SK-N-SH treated with all-trans-retinoic acid at 6 μM for 48 hours (cell line): ENCODE measurements around the gene SLC39A3.

Experiments used
- ATAC-seq: fragments of 200-7000 bp; cut with Tn5 transposase; 3 replicates; pipeline ENCODE4 v1.9.1; 2020; ENCODE audit warnings: mild to moderate bottlenecking, moderate library complexity
- ARNTL ChIP-seq: fragments of 450-650 bp; formaldehyde crosslinking; IDR thresholded peaks from 2 replicates; pipeline ENCODE4 v1.5.0; 2020; ENCODE audit warnings: low read depth, mild to moderate bottlenecking, moderate library complexity, borderline replicate concordance
- BACH2 ChIP-seq: fragments of 250-450 bp; sonication (Bioruptor Pico); IDR thresholded peaks from 2 replicates; pipeline ENCODE4 v1.9.0; 2021; ENCODE audit warnings: mild to moderate bottlenecking, borderline replicate concordance
- CREB5 ChIP-seq: fragments of 250-450 bp; sonication (Bioruptor Pico); IDR thresholded peaks from 2 replicates; pipeline ENCODE4 v1.5.1; 2020; ENCODE audit warnings: low read depth, mild to moderate bottlenecking, moderate library complexity
- CSDC2 ChIP-seq: fragments of 250-450 bp; sonication (Bioruptor Pico); IDR thresholded peaks from 2 replicates; pipeline ENCODE4 v1.5.0; 2020; ENCODE audit warnings: mild to moderate bottlenecking, moderate library complexity
- ESRRG ChIP-seq: fragments of 250-450 bp; sonication (Bioruptor Pico); IDR thresholded peaks from 2 replicates; pipeline ENCODE4 v1.6.1; 2021; ENCODE audit warnings: mild to moderate bottlenecking
- ISL1 ChIP-seq: fragments of 250-450 bp; sonication (Bioruptor Pico); IDR thresholded peaks from 2 replicates; pipeline ENCODE4 v2.1.2; 2022; ENCODE audit warnings: mild to moderate bottlenecking, moderate library complexity
- OSR1 ChIP-seq: fragments of 250-450 bp; sonication (Bioruptor Pico); IDR thresholded peaks from 2 replicates; pipeline ENCODE4 v1.8.0; 2022; ENCODE audit warnings: moderate library complexity, mild to moderate bottlenecking, inconsistent platforms
- PPARA ChIP-seq: fragments of 250-450 bp; sonication (Bioruptor Pico); IDR thresholded peaks from 2 replicates; pipeline ENCODE4 v1.5.0; 2020; ENCODE audit warnings: mild to moderate bottlenecking, borderline replicate concordance
- SNAI2 ChIP-seq: fragments of 250-450 bp; sonication (Bioruptor Pico); IDR thresholded peaks from 2 replicates; pipeline ENCODE4 v1.5.0; 2020; ENCODE audit warnings: mild to moderate bottlenecking, moderate library complexity
- TCF4 ChIP-seq: fragments of 250-450 bp; sonication (Bioruptor Pico); IDR thresholded peaks from 2 replicates; pipeline ENCODE4 v1.8.0; 2021; ENCODE audit warnings: mild to moderate bottlenecking, moderate library complexity, borderline replicate concordance
- TOX ChIP-seq: fragments of 250-450 bp; sonication (Bioruptor Pico); IDR thresholded peaks from 2 replicates; pipeline ENCODE4 v1.8.0; 2021; ENCODE audit warnings: mild to moderate bottlenecking, moderate library complexity, borderline replicate concordance
- ZC3H10 ChIP-seq: fragments of 250-450 bp; sonication (Bioruptor Pico); IDR thresholded peaks from 2 replicates; pipeline ENCODE4 v1.5.1; 2021; ENCODE audit warnings: mild to moderate bottlenecking, moderate library complexity
- ZFP30 ChIP-seq: fragments of 450-650 bp; formaldehyde crosslinking; IDR thresholded peaks from 2 replicates; pipeline ENCODE4 v1.5.0; 2022; ENCODE audit warnings: mild to moderate bottlenecking, moderate library complexity
- ZNF565 ChIP-seq: fragments of 450-650 bp; formaldehyde crosslinking; conservative IDR thresholded peaks from 2 replicates; pipeline ENCODE4 v1.5.0; 2020; ENCODE audit warnings: low read depth, mild to moderate bottlenecking, moderate library complexity
- ZNF70 ChIP-seq: fragments of 450-650 bp; formaldehyde crosslinking; IDR thresholded peaks from 2 replicates; pipeline ENCODE4 v1.5.0; 2020; ENCODE audit warnings: mild to moderate bottlenecking, moderate library complexity
- ZNF8 ChIP-seq: fragments of 450-650 bp; formaldehyde crosslinking; IDR thresholded peaks from 2 replicates; pipeline ENCODE4 v1.5.0; 2020; ENCODE audit warnings: mild to moderate bottlenecking, moderate library complexity
- TF ChIP-seq, protein P1 (sequence below): fragments of 250-450 bp; sonication (Bioruptor Pico); IDR thresholded peaks from 2 replicates; pipeline ENCODE4 v1.8.0; 2021; ENCODE audit warnings: low read depth, mild to moderate bottlenecking, moderate library complexity, borderline replicate concordance

The SLC39A3 gene

GRCh38 chr19:2782936-2783780 is 43.3 kb upstream of the SLC39A3 start, which contains the start of gene SGTA:
Gene SGTA, minus strand, starts transcription at chr19:2783273. Its CDS starts 14,205 bp downstream, at chr19:2769068.
- ATAC-seq: peak; percentile 84

GRCh38 chr19:2782329-2782935 is 42.6 kb upstream of the SLC39A3 start:
- TF ChIP-seq ZNF565 (CRISPR knock-in tag) (no peak), CSDC2 (CRISPR knock-in tag) (no peak), ARNTL (CRISPR knock-in tag) (no peak), ISL1 (no peak), ZNF8 (CRISPR knock-in tag) (no peak), TOX (CRISPR knock-in tag) (no peak)
- no peak for ATAC-seq

More at GRCh38 chr19:2782936-2783780, 43.3 kb upstream of the SLC39A3 start, which contains the start of gene SGTA:
- TF ChIP-seq TCF4 (CRISPR knock-in tag) (peak; percentile 14; the same call in 1 of the 2 replicates), ZNF8 (CRISPR knock-in tag) (no peak), CSDC2 (CRISPR knock-in tag) (no peak)

- no peak for ATAC-seq
- no peak for TF ChIP-seq CREB5 (CRISPR knock-in tag)
- no peak for TF ChIP-seq SNAI2
- TF ChIP-seq ISL1: no peak
- no peak for TF ChIP-seq BACH2
- TF ChIP-seq TCF4 (CRISPR knock-in tag): no peak
- TF ChIP-seq ZNF70 (CRISPR knock-in tag): no peak
- TF ChIP-seq ESRRG (CRISPR knock-in tag): no peak
- TF ChIP-seq OSR1 (CRISPR knock-in tag): no peak
- no peak for TF ChIP-seq PPARA
- no peak for TF ChIP-seq ZNF565 (CRISPR knock-in tag)
- TF ChIP-seq CSDC2 (CRISPR knock-in tag): no peak
- no peak for TF ChIP-seq ZNF8 (CRISPR knock-in tag)
- no peak for TF ChIP-seq TOX (CRISPR knock-in tag)
- no peak for TF ChIP-seq ZFP30 (CRISPR knock-in tag)
- no peak for TF ChIP-seq ZC3H10
- TF ChIP-seq, protein P1, sequence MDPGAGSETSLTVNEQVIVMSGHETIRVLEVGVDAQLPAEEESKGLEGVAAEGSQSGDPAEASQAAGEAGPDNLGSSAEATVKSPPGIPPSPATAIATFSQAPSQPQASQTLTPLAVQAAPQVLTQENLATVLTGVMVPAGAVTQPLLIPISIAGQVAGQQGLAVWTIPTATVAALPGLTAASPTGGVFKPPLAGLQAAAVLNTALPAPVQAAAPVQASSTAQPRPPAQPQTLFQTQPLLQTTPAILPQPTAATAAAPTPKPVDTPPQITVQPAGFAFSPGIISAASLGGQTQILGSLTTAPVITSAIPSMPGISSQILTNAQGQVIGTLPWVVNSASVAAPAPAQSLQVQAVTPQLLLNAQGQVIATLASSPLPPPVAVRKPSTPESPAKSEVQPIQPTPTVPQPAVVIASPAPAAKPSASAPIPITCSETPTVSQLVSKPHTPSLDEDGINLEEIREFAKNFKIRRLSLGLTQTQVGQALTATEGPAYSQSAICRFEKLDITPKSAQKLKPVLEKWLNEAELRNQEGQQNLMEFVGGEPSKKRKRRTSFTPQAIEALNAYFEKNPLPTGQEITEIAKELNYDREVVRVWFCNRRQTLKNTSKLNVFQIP (CRISPR knock-in tag): no peak
Measured at GRCh38 chr19:2780284-2780683, 40.5 kb upstream of the SLC39A3 start.

DNA sequence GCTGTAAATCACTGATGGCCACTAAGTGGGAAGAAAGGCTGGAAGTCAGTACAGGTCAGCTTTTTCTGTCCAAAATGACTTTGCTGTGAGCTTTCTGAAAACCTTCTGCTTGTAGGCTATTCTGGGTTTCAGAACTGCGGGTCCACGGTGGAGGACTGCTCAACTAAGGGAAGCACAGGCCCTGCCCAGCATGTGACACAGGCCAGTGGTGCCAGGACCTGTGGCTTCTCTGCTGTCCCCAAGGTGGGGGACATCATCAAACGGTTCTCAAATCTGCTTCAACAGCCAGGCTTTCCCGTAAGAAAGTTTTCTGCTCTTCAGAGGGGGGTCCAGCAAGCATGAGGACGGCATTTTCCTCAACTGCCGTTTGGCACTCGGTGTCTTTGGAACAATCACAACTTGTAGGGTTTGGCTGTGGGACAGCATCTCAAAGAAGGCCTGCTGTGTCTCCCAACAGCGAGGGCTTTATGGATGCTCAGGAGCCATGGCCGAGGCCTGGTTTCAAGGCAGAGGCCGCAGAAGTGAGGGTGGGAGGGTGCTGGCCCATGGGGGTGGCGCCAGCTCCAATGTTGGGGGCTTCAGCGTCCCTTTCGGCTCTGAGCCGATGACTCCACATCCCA is 39.4 kb upstream of the SLC39A3 start:
- no peak for ATAC-seq
- no peak for TF ChIP-seq CREB5 (CRISPR knock-in tag)
- no peak for TF ChIP-seq ZNF565 (CRISPR knock-in tag)

DNA sequence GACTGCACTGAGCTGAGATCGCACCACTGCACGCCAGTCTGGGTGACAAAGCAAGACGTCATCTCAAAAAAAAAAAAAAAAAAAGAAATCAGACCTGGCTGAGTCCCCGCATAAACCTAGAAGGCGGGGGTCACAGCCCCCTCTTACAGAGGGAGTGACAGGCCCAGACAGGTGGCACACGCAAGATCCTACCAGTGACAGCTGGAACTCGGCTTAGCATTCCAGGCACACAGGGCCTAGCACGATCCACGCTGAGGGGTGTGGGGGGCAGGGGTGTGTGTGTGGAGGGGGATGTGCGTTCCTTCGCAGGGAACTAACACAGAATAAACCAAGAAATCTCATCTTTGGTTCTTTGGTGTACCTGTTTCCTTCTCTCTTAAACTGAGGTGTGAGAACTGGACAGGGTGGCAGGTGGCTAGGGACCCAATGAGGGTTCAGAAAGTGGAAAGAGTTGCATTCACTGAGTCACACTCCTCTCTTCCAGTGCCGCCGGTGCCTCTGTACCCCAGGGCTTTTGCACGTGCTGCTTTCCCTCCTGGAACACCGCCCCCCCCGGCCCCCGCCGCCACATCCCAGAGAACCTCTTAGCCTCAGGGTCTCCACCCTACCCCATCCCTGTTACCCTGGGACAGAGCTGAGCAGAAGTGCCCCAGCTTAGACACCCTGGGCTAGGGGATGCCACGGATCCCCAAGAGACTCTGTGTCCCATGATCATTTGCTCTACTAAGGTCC is 38.3 kb upstream of the SLC39A3 start:
- ATAC-seq: no peak
- TF ChIP-seq ZFP30 (CRISPR knock-in tag): no peak
- TF ChIP-seq ESRRG (CRISPR knock-in tag): no peak
